ENCODE results near the gene LMO4.

Gene LMO4

GRCh38 chr1:87389011-87389410, 60.3 kb downstream of the LMO4 start:
- H3F3A ChIP-seq (ENCODE audit: insufficient read depth, low read length), result no peaks in the 10 kb centered on the region
- no peaks in the 10 kb centered on the region for H3K27me3 ChIP-seq (ENCODE audit: insufficient read depth, low read length)
- peaks cover 4% of the 10 kb centered on the region for H3K9me3 ChIP-seq (ENCODE audit: low read length)
- no peaks in the 10 kb centered on the region for H3K9me2 ChIP-seq (ENCODE audit: low read depth, low read length)
- H3K4me1 ChIP-seq (ENCODE audit: insufficient read depth, low read length, severe bottlenecking), result peaks cover 35% of the 10 kb centered on the region
- no peak overlapping the region for H2AFZ ChIP-seq (ENCODE audit: low read length)
- no peaks in the 10 kb centered on the region for H3K79me2 ChIP-seq (ENCODE audit: insufficient read depth, low read length)
- TF ChIP-seq CTCF (IDR thresholded peaks at IDR 0.05; ENCODE audit: low read length), result no peak
- no peak for TF ChIP-seq EZH2 (IDR thresholded peaks at IDR 0.05; ENCODE audit: borderline replicate concordance, low read length)
- H4K20me1 ChIP-seq (ENCODE audit: insufficient read depth, low read length), result no peaks in the 10 kb centered on the region
- no peak overlapping the region for H3K27ac ChIP-seq (ENCODE audit: low read depth, low read length, poor library complexity, severe bottlenecking)
- no peak overlapping the region for H3K4me3 ChIP-seq (ENCODE audit: low read depth, low read length, poor library complexity, severe bottlenecking)
- no peaks in the 10 kb centered on the region; the same call in 1 of the 2 replicates for H3K36me3 ChIP-seq (ENCODE audit: insufficient read depth, low read length)
- H3K4me2 ChIP-seq (ENCODE audit: low read length), result no peak overlapping the region
- no peak overlapping the region for H3K9ac ChIP-seq (ENCODE audit: low read length)

GRCh38 chr1:87389546-87389945, 60.9 kb downstream of the LMO4 start:
- Histone ChIP-seq H3K9me3 (ENCODE audit: low read length) (peaks cover 4% of the 10 kb centered on the region), H3K9ac (ENCODE audit: low read length) (no peak overlapping the region), H4K20me1 (ENCODE audit: insufficient read depth, low read length) (no peaks in the 10 kb centered on the region), H3K79me2 (ENCODE audit: insufficient read depth, low read length) (no peaks in the 10 kb centered on the region), H3K4me1 (ENCODE audit: insufficient read depth, low read length, severe bottlenecking) (peaks cover 40% of the 10 kb centered on the region), H3K27me3 (ENCODE audit: insufficient read depth, low read length) (no peaks in the 10 kb centered on the region), H3K27ac (ENCODE audit: low read depth, low read length, poor library complexity, severe bottlenecking) (no peak overlapping the region), H3F3A (ENCODE audit: insufficient read depth, low read length) (no peaks in the 10 kb centered on the region), H3K36me3 (ENCODE audit: insufficient read depth, low read length) (no peaks in the 10 kb centered on the region; the same call in 1 of the 2 replicates), H3K4me2 (ENCODE audit: low read length) (no peak overlapping the region), H3K9me2 (ENCODE audit: low read depth, low read length) (no peaks in the 10 kb centered on the region), H3K4me3 (ENCODE audit: low read depth, low read length, poor library complexity, severe bottlenecking) (no peak overlapping the region), H2AFZ (ENCODE audit: low read length) (no peak overlapping the region)
- TF ChIP-seq CTCF (IDR thresholded peaks at IDR 0.05; ENCODE audit: low read length), result no peak
- no peak for TF ChIP-seq EZH2 (IDR thresholded peaks at IDR 0.05; ENCODE audit: borderline replicate concordance, low read length)

- no peak for TF ChIP-seq EZH2 (IDR thresholded peaks at IDR 0.05; ENCODE audit: borderline replicate concordance, low read length)
- H3K9me2 ChIP-seq (ENCODE audit: low read depth, low read length), result no peaks in the 10 kb centered on the region
- H3K9ac ChIP-seq (ENCODE audit: low read length), result no peak overlapping the region
- H3K4me1 ChIP-seq (ENCODE audit: insufficient read depth, low read length, severe bottlenecking), result peaks cover 69% of the 10 kb centered on the region
- no peaks in the 10 kb centered on the region; the same call in 1 of the 2 replicates for H3K36me3 ChIP-seq (ENCODE audit: insufficient read depth, low read length)
- H4K20me1 ChIP-seq (ENCODE audit: insufficient read depth, low read length), result no peaks in the 10 kb centered on the region
- H3K9me3 ChIP-seq (ENCODE audit: low read length), result peaks cover 4% of the 10 kb centered on the region
- H3K79me2 ChIP-seq (ENCODE audit: insufficient read depth, low read length), result no peaks in the 10 kb centered on the region
- H3K4me3 ChIP-seq (ENCODE audit: low read depth, low read length, poor library complexity, severe bottlenecking), result no peak overlapping the region
- H2AFZ ChIP-seq (ENCODE audit: low read length), result no peak overlapping the region
- no peaks in the 10 kb centered on the region for H3F3A ChIP-seq (ENCODE audit: insufficient read depth, low read length)
- no peak overlapping the region for H3K4me2 ChIP-seq (ENCODE audit: low read length)
- H3K27ac ChIP-seq (ENCODE audit: low read depth, low read length, poor library complexity, severe bottlenecking), result peak overlapping the region; percentile 93
- no peaks in the 10 kb centered on the region for H3K27me3 ChIP-seq (ENCODE audit: insufficient read depth, low read length)
These were observed 63.8 kb downstream of the LMO4 start for GRCh38 chr1:87392248-87393192.
